Mucosa of rectum (tissue), 2 donors: ENCODE results near the gene PPP1R9A.

ENCODE experiments used
- H3K27ac ChIP-seq, 2 donors: one replicate each; pipeline ENCODE4 v1.7.0; 2013; ENCODE audit warnings: inconsistent platforms in 2 of 2, low read depth in 2 of 2, low read length in 2 of 2
- H3K27me3 ChIP-seq, 2 donors: one replicate each; pipeline ENCODE4 v1.7.0; 2013; ENCODE audit warnings: low read length in 2 of 2; ENCODE audit not compliant: control insufficient read depth in 2 of 2, insufficient read depth in 2 of 2
- H3K36me3 ChIP-seq, 2 donors: one replicate each; pipeline ENCODE4 v1.7.0; 2013; ENCODE audit warnings: low read length in 2 of 2; ENCODE audit not compliant: control insufficient read depth in 2 of 2, insufficient read depth in 2 of 2
- H3K4me1 ChIP-seq, 2 donors: one replicate each; pipeline ENCODE4 v1.7.0; 2013; ENCODE audit warnings: low read length in 2 of 2, mild to moderate bottlenecking in 1 of 2; ENCODE audit not compliant: control insufficient read depth in 2 of 2, insufficient read depth in 2 of 2
- H3K4me3 ChIP-seq, 2 donors: one replicate each; pipeline ENCODE4 v1.7.0; 2013; ENCODE audit warnings: low read length in 2 of 2
- H3K9ac ChIP-seq, 2 donors: one replicate each; pipeline ENCODE4 v1.7.0; 2013; ENCODE audit warnings: low read length in 2 of 2, low read depth in 1 of 2, mild to moderate bottlenecking in 1 of 2
- H3K9me3 ChIP-seq, 2 donors: one replicate each; pipeline ENCODE4 v1.7.0; 2013; ENCODE audit warnings: low read length in 2 of 2; ENCODE audit not compliant: control insufficient read depth in 2 of 2
- donor health status: healthy.
- donor health status: Normal muscosa, but diverticular disease.

The PPP1R9A gene

GRCh38 chr7:95026018-95026417 is 118.6 kb downstream of the PPP1R9A start:
- Histone ChIP-seq H3K4me1 (peaks cover 3 to 8% of the 10 kb centered on the region in 2 donors), H3K4me3 (no peak overlapping the region), H3K9ac (no peak overlapping the region), H3K36me3 (no peaks in the 10 kb centered on the region), H3K27me3 (no peaks in the 10 kb centered on the region), H3K27ac (no peak overlapping the region), H3K9me3 (no peaks in the 10 kb centered on the region)

- Histone ChIP-seq H3K4me3 (no peak overlapping the region), H3K36me3 (no peaks in the 10 kb centered on the region), H3K9me3 (no peaks in the 10 kb centered on the region), H3K27ac (peak overlapping the region in 1 of 2 donors; percentile 16), H3K9ac (no peak overlapping the region), H3K4me1 (peaks cover 3 to 8% of the 10 kb centered on the region in 2 donors), H3K27me3 (no peaks in the 10 kb centered on the region)
Measured at GRCh38 chr7:95026421-95027072, 119.2 kb downstream of the PPP1R9A start.

GRCh38 chr7:95027234-95027872 is 120.0 kb downstream of the PPP1R9A start:
- Histone ChIP-seq H3K4me1 (peaks cover 3 to 8% of the 10 kb centered on the region in 2 donors), H3K36me3 (no peaks in the 10 kb centered on the region), H3K27ac (peak overlapping the region in 1 of 2 donors; percentile 41), H3K27me3 (no peaks in the 10 kb centered on the region), H3K9ac (no peak overlapping the region), H3K4me3 (peak overlapping the region; percentile 6 to 15), H3K9me3 (no peaks in the 10 kb centered on the region)

- H3K9me3 ChIP-seq = no peaks in the 10 kb centered on the region
- no peaks in the 10 kb centered on the region for H3K36me3 ChIP-seq
- no peak overlapping the region for H3K27ac ChIP-seq
- H3K4me3 ChIP-seq = no peak overlapping the region
- peaks cover 3 to 8% of the 10 kb centered on the region in 2 donors for H3K4me1 ChIP-seq
- no peak overlapping the region for H3K9ac ChIP-seq
- H3K27me3 ChIP-seq = no peaks in the 10 kb centered on the region
Measured at GRCh38 chr7:95028683-95029082, 121.3 kb downstream of the PPP1R9A start.

- Histone ChIP-seq H3K4me3 (no peak overlapping the region), H3K36me3 (no peaks in the 10 kb centered on the region), H3K9me3 (no peaks in the 10 kb centered on the region), H3K4me1 (no peaks in the 10 kb centered on the region), H3K27me3 (no peaks in the 10 kb centered on the region), H3K27ac (no peak overlapping the region), H3K9ac (no peak overlapping the region)
Measured at GRCh38 chr7:95035295-95035694, 127.9 kb downstream of the PPP1R9A start.

GRCh38 chr7:95041031-95041430 is 133.6 kb downstream of the PPP1R9A start:
- Histone ChIP-seq H3K4me1 (no peaks in the 10 kb centered on the region), H3K9ac (no peak overlapping the region), H3K27me3 (no peaks in the 10 kb centered on the region), H3K4me3 (no peak overlapping the region), H3K9me3 (no peaks in the 10 kb centered on the region), H3K36me3 (no peaks in the 10 kb centered on the region), H3K27ac (no peak overlapping the region)

GRCh38 chr7:95045236-95045923 is 138.0 kb downstream of the PPP1R9A start:
- Histone ChIP-seq H3K36me3 (no peaks in the 10 kb centered on the region), H3K27ac (no peak overlapping the region), H3K9me3 (no peaks in the 10 kb centered on the region), H3K4me3 (no peak overlapping the region), H3K4me1 (no peaks in the 10 kb centered on the region), H3K9ac (no peak overlapping the region), H3K27me3 (no peaks in the 10 kb centered on the region)

GRCh38 chr7:95046494-95047240 is 139.3 kb downstream of the PPP1R9A start:
- Histone ChIP-seq H3K4me3 (no peak overlapping the region), H3K4me1 (no peaks in the 10 kb centered on the region), H3K27me3 (no peaks in the 10 kb centered on the region), H3K36me3 (no peaks in the 10 kb centered on the region), H3K27ac (no peak overlapping the region), H3K9me3 (no peaks in the 10 kb centered on the region), H3K9ac (no peak overlapping the region)

GRCh38 chr7:95047291-95047690 is 139.9 kb downstream of the PPP1R9A start:
- H3K4me3 ChIP-seq = no peak overlapping the region
- no peaks in the 10 kb centered on the region for H3K36me3 ChIP-seq
- H3K27me3 ChIP-seq = no peaks in the 10 kb centered on the region
- no peaks in the 10 kb centered on the region for H3K4me1 ChIP-seq
- no peak overlapping the region for H3K9ac ChIP-seq
- no peak overlapping the region for H3K27ac ChIP-seq
- no peaks in the 10 kb centered on the region for H3K9me3 ChIP-seq
